ENCODE data around the gene ENOX1.

Gene ENOX1

GRCh38 chr13:43546251-43546650 lies 240.5 kb downstream of the ENOX1 start:
- DNase-seq (ENCODE audit: low read depth): no peak

DNA sequence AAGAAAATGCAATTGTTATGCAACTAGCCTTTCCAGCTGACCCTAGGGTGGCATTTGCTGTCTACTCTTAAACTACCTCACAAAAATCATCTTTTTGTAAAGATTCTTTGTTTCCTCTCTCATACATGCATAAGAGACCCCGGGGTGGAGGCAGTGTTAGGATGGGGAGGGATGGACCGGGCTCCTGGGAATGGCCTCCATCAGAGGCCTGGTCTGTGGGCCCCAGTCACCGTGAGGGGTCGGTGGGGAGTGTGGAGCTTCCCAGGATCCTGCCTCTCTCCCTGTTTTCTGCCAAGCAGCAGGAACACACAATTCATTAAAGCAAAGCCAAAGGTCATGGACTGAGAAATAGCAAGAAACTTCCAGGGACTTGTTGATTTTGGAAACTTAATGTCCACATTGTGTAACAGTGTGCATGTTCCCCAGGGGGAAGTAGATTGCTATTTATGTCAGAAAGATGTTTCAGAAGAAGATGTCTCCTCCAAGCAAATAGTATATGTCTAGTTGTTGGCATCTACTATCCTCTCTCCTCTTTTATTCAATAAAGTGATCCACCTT lies 241.4 kb downstream of the ENOX1 start:
- DNase-seq (ENCODE audit: low read depth): no peak

- DNase-seq (ENCODE audit: low read depth): no peak
Measured at GRCh38 chr13:43544631-43545030, 242.1 kb downstream of the ENOX1 start.

GRCh38 chr13:43544011-43544410 lies 242.8 kb downstream of the ENOX1 start:
- no peak for DNase-seq (ENCODE audit: low read depth)

GRCh38 chr13:43543331-43543730 lies 243.4 kb downstream of the ENOX1 start:
- no peak for DNase-seq (ENCODE audit: low read depth)

GRCh38 chr13:43537124-43537523 lies 249.6 kb downstream of the ENOX1 start:
- no peak for DNase-seq (ENCODE audit: low read depth)

DNA sequence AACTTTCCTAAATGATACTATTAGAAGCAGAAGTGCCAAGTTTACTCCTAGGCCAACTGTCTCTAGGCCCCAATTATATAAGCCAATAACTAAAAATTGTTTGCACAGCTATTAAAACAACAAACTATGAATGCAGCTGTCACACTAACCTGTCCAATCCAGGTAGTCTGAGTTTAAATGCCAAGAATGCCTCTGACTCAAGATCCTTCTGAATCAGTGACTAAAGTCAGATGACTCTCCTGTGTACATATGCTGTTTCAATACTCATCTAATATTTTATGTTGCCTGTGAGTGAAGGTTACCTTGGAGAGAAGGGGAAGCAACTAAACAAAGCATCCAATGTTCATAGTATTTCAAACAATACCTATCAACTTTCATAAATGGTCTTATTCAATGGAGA lies 257.0 kb downstream of the ENOX1 start:
- DNase-seq (ENCODE audit: low read depth): no peak

DNA sequence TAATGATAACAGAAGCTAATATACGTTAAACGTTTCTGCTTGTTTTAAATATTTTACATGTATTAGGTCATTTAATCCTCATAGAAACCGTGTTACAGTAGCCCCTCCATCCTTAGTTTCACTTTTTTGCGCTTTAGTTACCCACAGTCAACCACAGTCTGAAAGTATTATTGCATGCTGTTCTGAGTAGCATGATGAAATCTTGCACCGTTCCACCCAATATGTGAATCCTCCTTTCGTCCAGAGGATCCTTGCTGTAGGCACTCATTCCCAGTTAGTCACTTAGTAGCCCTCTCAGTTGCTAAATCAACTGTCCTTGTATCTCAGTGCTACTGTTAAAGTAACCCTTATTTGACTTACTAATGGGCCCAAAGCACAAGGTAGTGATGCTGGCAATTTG lies 257.8 kb downstream of the ENOX1 start:
- no peak for DNase-seq (ENCODE audit: low read depth)

GRCh38 chr13:43522788-43523187 lies 264.0 kb downstream of the ENOX1 start:
- no peak for DNase-seq (ENCODE audit: low read depth)

GRCh38 chr13:43520351-43520750 lies 266.4 kb downstream of the ENOX1 start:
- no peak for DNase-seq (ENCODE audit: low read depth)

DNA sequence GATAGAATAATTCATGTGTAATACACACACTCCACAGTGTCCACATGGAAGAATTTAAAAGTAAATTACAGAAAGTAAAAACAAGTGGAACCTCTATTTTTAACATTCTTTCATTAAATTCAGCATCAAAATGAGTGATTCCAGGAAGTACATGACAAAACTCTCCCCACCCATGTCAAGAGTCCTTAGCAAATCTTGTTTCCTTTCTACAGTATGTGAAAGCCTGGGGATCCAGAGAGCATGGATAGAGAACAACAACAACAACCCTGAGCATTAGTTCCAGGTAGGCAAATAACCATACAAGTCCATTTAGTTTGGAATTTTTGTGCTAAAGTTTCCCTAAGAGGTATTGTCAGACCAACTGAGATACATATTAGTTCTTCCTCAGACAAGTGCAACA lies 267.9 kb downstream of the ENOX1 start:
- DNase-seq (ENCODE audit: low read depth): no peak

GRCh38 chr13:43516401-43516833 lies 270.4 kb downstream of the ENOX1 start:
- DNase-seq (ENCODE audit: low read depth): no peak

DNA sequence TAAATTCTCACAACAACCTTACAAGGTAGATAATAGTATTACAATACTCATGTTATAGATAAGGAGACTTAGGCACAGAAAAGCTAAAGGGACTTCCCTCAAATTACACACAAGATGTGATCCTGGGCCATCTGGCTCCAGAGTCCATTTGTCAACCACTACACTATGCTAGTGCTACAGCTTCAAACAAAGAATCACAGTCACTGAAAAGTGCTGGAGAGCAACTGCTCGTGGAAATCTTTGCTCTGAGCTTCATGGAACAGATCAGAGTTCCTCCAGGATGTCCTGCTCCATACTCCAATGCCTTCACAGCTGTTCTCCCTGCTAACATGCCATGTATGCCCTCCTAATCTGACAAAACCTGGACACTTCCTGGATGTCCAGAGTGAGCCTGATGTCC lies 271.2 kb downstream of the ENOX1 start:
- no peak for DNase-seq (ENCODE audit: low read depth)

DNA sequence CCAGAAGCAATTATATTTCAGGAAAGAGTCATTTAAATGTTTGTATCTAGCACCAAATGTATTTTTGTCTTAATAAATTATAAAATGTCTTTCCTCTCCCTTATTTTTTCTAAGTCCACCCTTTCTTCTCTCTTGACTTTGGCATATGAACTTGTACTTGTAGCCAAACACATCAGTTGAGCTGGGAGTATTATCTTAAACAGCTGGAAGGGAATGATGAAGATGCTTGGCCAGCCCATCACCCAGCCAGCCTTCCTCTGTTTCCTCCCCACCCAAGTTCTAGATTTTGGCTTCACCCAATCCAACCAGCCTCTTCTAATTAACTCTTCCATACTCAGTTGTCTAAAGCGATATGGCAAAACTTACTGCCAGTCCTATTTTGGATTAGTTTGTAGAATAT lies 272.5 kb downstream of the ENOX1 start:
- DNase-seq (ENCODE audit: low read depth): no peak

- no peak for DNase-seq (ENCODE audit: low read depth)
Measured at GRCh38 chr13:43512221-43512620, 274.6 kb downstream of the ENOX1 start.

DNA sequence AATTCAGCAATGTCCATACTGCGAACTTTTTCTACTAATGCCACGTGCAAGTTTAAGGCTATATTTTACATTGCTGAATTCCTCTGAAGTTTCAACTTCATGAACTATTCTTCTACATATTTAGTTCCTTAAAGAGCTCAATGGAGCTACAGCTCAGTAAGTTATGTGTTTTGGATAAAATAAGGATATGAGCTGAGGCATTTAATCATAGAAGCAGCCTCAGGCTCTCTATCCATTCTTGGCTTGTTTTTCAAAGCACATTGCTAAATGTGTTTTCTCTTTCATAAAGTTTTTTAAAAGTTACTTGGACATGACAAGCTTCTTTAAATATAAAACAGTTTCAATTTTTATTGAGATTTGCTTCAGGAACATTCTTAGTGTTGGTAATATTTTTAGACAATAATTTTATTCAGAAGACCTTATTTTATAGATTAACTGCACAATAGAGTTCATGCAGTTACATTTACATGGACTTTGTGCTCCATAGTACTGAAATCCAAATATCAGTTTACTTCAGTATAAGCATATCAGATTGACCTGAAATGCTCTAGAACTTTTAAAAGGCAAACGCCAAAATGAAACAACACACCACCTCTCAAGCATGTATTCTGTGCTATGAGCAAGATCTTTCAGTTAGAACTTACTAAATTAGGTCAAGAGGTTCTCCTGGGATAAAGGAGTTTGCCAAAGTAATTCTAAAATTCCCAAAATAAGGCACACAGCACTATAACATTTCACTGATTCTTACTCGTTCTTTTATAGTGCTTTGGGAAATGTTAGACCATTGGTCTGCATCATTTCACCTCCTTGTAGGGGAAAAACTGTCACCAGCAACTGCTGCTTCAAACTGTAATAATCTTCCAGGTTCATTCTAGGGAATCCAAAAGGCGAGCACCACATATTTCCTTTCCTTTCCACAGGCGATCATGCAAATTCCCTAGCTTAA lies 275.5 kb downstream of the ENOX1 start:
- no peak for DNase-seq (ENCODE audit: low read depth)

GRCh38 chr13:43495732-43496131 lies 291.0 kb downstream of the ENOX1 start:
- DNase-seq (ENCODE audit: low read depth): no peak

DNA sequence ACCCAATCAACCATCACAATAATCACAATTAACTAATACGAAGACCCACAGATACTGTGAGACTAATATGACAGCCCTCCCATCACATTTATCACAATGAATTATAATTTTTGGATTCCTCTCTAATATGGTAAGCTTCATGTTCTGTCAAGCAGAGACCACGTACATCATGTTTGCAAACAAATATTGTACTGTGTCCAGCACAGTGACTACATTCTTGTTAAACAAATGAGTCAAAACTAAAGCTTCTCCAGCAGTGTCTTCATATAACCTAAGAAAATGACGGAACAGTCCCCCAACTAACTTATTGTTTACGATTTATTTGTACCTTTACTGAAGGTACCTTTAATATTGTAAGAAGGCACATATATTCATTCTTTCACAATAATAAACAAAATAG lies 292.6 kb downstream of the ENOX1 start:
- DNase-seq (ENCODE audit: low read depth): no peak

DNA sequence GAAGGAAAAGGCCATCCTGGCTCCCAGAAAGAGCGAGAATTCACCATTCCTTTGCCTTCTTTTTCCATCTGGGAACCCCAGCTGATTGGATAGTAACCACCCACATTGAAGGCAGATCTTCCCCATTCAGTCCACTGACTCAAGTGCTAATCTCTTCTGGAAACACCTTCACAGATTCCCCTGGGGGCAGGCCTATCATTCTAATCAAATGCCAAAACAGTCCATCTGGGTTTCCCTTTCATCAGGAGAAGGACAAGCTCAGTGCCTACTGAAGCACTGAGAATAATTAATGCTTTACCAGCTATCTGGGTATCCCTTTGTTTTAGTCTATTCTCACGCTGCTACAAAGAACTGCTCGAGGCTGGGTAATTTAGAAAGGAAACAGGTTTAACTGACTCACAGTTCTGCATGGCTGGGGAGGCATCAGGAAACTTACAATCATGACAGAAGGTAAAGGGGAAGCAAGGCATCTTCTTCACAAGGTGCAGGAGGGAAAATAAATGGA lies 293.2 kb downstream of the ENOX1 start:
- DNase-seq (ENCODE audit: low read depth): no peak

GRCh38 chr13:43492745-43493144 lies 294.0 kb downstream of the ENOX1 start:
- no peak for DNase-seq (ENCODE audit: low read depth)

GRCh38 chr13:43492311-43492710 lies 294.5 kb downstream of the ENOX1 start:
- no peak for DNase-seq (ENCODE audit: low read depth)

- no peak for DNase-seq (ENCODE audit: low read depth)
Measured at GRCh38 chr13:43489233-43489632, 297.5 kb downstream of the ENOX1 start.

DNA sequence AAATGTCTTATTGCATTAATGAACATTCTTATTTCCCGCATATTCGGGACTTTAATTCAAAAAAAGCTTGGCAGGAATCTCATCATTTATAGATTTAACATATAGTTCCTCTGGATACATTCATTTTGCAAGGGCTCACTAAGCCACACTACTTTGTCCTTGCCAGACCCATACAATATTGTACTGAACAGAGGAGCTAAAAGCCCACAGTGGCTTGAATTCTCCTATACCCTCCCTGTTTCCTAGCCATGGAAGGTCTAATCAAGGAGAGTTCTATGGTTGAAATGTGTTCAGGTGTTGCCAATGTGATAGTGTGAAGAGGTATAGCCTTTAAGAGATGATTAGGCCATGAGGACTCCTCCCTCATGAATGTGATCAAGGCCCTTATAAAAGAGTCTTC lies 298.9 kb downstream of the ENOX1 start:
- no peak for DNase-seq (ENCODE audit: low read depth)

All from stimulated activated CD8-positive, alpha-beta memory T cell treated with anti-CD3 and anti-CD28 coated beads, Interleukin-12 subunit alpha, Interleukin-12 subunit beta, amount 100 ng/mL, for 1 hour (primary cell).